HepG2 (cell line): ENCODE data around the gene FBXO10. TPM values are rescaled to one million over a fixed set of nuclear protein-coding genes. Genes with fewer than 3 reads are reported as not detected.

Experiments used
- FOXK2 ChIP-seq: fragments of 450-650 bp; IDR thresholded peaks from 2 replicates; pipeline ENCODE4 v1.6.1; 2016
- HES4 ChIP-seq: sonication (generic); formaldehyde crosslinking; IDR thresholded peaks from 2 replicates; pipeline ENCODE4 v1.9.0; 2021; ENCODE audit warnings: mild to moderate bottlenecking, missing genetic modification reagents, borderline replicate concordance
- MED13 ChIP-seq: sonication (generic); formaldehyde crosslinking; IDR thresholded peaks from 2 replicates; pipeline ENCODE4 v1.5.0; 2020; ENCODE audit warnings: missing genetic modification reagents
- NPAS2 ChIP-seq: sonication (generic); formaldehyde crosslinking; IDR thresholded peaks from 2 replicates; pipeline ENCODE4 v1.8.0; 2022; ENCODE audit warnings: mild to moderate bottlenecking, missing genetic modification reagents, borderline replicate concordance
- POLR2G ChIP-seq: fragments of 200-400 bp; formaldehyde crosslinking; IDR thresholded peaks from 2 replicates; pipeline ENCODE4 v1.6.1; 2018; ENCODE audit warnings: mild to moderate bottlenecking, low read depth, low read length, moderate library complexity
- RNF2 ChIP-seq: fragments of 450-650 bp; conservative IDR thresholded peaks from 2 replicates; pipeline ENCODE4 v1.6.1; 2016; ENCODE audit warnings: low read depth
- ZBTB7A ChIP-seq: sonication (generic); formaldehyde crosslinking; IDR thresholded peaks from 2 replicates; pipeline ENCODE4 v1.8.0; 2022; ENCODE audit warnings: mild to moderate bottlenecking, missing genetic modification reagents
- ZNF335 ChIP-seq: sonication (generic); formaldehyde crosslinking; IDR thresholded peaks from 2 replicates; pipeline ENCODE4 v1.4.0; 2020; ENCODE audit warnings: missing genetic modification reagents
- ZNF563 ChIP-seq: sonication (generic); formaldehyde crosslinking; IDR thresholded peaks from 2 replicates; pipeline ENCODE4 v1.8.0; 2022; ENCODE audit warnings: mild to moderate bottlenecking, moderate library complexity, missing genetic modification reagents
- polyA plus RNA-seq, 8 experiments: library from polyadenylated mRNA; depleted of rRNA in 3 of 8; stranded (reverse) in 7 of 8; unstranded in 1 of 8; fragments of >200 nt; fragmentation: Illumina TruSeq in 4 of 8; extraction: Trizol in 4 of 8; gene quantifications; 2 replicates each; pipeline versions ENCODE4 v1.2.1 to v1.2.3, GENCODE V29; 2011 to 2016; ENCODE audit warnings: low read depth in 4 of 8, missing spikeins in 1 of 8, mixed read lengths in 1 of 8; ENCODE audit not compliant: insufficient read depth in 1 of 8
- total RNA-seq, 5 experiments: library from RNA; depleted of rRNA; stranded (reverse); fragments of >200 nt; fragmentation: Illumina TruSeq; extraction: Trizol; gene quantifications; 2 replicates each; pipeline ENCODE4 v1.2.3, GENCODE V29; 2016; ENCODE audit warnings: low read depth in 1 of 5
- TF ChIP-seq, protein P1 (sequence below): sonication (generic); formaldehyde crosslinking; IDR thresholded peaks from 2 replicates; pipeline ENCODE4 v1.4.0; 2020; ENCODE audit warnings: missing genetic modification reagents, borderline replicate concordance
- TF ChIP-seq, protein P2 (sequence below): sonication (generic); formaldehyde crosslinking; IDR thresholded peaks from 2 replicates; pipeline ENCODE4 v1.4.0; 2020; ENCODE audit warnings: missing genetic modification reagents

Gene FBXO10
- total and polyA plus RNA-seq, 2 of the 13 experiments (the other 11 are each of a cell fraction or from before 2014, with no cell fraction given) = 3.1 to 5.1 TPM

DNA sequence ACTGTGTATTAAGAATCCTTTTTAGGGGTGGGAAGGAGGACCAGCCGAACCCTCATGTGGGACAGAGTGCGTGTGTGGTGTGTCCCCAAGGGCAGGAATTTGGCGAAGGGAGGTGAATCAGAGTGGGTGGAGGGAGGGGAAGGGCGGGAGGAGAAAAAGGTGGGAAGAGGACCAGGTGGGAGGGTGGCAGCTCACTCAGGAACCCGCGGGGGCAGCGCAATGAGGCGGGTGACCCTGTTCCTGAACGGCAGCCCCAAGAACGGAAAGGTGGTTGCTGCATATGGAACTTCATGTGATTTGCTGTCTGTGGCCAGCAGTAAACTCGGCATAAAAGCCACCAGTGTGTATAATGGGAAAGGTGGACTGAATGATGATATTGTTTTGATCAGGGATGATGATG, 99.2 kb downstream of the FBXO10 start (continued):
- TF ChIP-seq, protein P1, sequence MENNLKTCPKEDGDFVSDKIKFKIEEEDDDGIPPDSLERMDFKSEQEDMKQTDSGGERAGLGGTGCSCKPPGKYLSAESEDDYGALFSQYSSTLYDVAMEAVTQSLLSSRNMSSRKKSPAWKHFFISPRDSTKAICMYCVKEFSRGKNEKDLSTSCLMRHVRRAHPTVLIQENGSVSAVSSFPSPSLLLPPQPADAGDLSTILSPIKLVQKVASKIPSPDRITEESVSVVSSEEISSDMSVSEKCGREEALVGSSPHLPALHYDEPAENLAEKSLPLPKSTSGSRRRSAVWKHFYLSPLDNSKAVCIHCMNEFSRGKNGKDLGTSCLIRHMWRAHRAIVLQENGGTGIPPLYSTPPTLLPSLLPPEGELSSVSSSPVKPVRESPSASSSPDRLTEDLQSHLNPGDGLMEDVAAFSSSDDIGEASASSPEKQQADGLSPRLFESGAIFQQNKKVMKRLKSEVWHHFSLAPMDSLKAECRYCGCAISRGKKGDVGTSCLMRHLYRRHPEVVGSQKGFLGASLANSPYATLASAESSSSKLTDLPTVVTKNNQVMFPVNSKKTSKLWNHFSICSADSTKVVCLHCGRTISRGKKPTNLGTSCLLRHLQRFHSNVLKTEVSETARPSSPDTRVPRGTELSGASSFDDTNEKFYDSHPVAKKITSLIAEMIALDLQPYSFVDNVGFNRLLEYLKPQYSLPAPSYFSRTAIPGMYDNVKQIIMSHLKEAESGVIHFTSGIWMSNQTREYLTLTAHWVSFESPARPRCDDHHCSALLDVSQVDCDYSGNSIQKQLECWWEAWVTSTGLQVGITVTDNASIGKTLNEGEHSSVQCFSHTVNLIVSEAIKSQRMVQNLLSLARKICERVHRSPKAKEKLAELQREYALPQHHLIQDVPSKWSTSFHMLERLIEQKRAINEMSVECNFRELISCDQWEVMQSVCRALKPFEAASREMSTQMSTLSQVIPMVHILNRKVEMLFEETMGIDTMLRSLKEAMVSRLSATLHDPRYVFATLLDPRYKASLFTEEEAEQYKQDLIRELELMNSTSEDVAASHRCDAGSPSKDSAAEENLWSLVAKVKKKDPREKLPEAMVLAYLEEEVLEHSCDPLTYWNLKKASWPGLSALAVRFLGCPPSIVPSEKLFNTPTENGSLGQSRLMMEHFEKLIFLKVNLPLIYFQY = no peak
- TF ChIP-seq ZNF335 (CRISPR knock-in tag) (no peak), POLR2G (no peak), FOXK2 (no peak), ZNF563 (no peak), HES4 (CRISPR knock-in tag) (no peak), RNF2 (no peak), ZBTB7A (CRISPR knock-in tag) (no peak), NPAS2 (CRISPR knock-in tag) (no peak), MED13 (CRISPR knock-in tag) (no peak)
- TF ChIP-seq, protein P2, sequence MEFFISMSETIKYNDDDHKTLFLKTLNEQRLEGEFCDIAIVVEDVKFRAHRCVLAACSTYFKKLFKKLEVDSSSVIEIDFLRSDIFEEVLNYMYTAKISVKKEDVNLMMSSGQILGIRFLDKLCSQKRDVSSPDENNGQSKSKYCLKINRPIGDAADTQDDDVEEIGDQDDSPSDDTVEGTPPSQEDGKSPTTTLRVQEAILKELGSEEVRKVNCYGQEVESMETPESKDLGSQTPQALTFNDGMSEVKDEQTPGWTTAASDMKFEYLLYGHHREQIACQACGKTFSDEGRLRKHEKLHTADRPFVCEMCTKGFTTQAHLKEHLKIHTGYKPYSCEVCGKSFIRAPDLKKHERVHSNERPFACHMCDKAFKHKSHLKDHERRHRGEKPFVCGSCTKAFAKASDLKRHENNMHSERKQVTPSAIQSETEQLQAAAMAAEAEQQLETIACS (CRISPR knock-in tag) = no peak
- TF ChIP-seq, all 625 proteins: peak for 0
